GM21619 (cell line): ENCODE data around the gene RFC4.
"Not testable (repeated sequence)": the region's sequence is repeated elsewhere in the genome, so short reads cannot be mapped to it uniquely, and the experiment has no call there.

ENCODE experiments used
- ATAC-seq: cut with Tn5 transposase; IDR thresholded peaks from one replicate; pipeline ENCODE4 v1.9.1; 2021; ENCODE audit not compliant: unreplicated experiment

Gene RFC4, protein sequence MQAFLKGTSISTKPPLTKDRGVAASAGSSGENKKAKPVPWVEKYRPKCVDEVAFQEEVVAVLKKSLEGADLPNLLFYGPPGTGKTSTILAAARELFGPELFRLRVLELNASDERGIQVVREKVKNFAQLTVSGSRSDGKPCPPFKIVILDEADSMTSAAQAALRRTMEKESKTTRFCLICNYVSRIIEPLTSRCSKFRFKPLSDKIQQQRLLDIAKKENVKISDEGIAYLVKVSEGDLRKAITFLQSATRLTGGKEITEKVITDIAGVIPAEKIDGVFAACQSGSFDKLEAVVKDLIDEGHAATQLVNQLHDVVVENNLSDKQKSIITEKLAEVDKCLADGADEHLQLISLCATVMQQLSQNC

DNA sequence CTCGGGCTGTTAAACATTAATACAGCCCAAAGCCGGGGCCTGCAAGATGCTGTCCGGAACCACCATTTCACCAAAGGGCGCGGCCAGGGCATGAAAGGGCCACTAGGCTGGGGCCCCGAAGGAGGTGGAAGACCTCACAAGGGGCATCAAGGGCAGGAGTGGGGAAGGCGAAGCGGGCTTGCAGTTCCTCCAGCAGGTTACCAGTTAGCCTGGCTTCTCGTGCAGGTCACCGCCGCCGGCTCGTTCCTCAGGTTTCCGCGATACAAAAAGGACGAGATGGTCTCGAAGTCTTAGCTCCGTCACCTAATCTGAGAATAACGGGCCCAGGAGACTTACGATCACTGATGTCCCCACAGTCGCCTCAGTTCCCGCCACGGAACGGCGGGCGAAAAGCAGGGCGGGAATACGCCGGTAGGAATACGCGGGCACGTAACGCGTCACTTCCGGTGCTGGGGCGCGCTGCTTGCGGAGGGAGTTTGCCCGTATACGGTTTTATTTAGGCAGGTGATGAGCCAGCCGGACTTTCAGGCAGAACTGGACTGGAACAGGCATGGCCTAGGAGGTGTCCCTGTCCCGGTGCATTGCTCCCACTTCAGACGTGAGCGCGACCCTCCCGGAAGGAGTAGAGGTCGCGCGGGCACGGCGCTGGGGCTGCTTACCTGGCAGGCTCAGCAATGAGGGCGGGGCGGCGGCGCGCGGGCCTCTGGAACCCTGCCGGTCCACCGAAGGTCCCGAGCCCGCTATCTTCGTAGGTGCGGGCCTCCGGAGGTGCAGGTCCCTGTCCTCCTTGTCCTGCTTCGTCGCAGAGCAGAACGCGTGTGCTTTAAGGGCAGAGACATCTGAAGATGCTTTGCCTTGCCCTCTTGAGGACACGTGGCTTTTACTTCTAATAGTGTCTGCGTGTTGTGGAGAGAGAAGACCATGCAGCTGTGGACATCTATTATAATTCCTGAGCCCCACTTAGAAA lies at the start of gene RFC4:
Gene RFC4, minus strand, starts transcription at position 394 of the 967 bp plus-strand sequence. CDS start 1,769 bp downstream, outside the sequence.
- ATAC-seq = peak; percentile 92

DNA sequence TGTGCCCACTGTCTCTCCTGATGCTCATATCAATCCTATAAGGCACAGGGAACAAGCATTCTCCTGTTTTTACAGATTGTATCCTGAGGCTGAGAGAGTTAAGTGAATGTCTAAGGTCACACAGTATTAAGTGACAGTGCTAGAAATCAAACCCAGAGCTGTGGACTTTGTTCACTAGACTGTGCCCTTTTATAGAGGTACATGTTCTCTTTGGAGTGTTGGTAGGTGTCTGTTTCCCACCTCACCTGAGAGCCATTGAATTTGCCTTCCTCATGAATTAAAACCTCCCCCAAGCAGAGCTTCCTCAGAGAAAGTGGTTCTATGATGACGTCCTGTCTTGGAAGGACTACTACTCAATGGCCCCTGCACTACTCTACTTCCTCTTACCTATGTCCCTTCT lies 48.7 kb upstream of the RFC4 start:
- ATAC-seq = no peak

DNA sequence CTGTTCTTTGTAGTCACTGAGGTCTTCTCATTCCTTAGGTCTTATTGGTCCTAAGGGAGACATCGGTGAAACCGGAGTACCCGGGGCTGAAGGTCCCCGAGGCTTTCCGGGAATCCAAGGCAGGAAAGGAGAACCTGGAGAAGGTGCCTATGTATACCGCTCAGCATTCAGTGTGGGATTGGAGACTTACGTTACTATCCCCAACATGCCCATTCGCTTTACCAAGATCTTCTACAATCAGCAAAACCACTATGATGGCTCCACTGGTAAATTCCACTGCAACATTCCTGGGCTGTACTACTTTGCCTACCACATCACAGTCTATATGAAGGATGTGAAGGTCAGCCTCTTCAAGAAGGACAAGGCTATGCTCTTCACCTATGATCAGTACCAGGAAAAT lies 47.9 kb upstream of the RFC4 start:
- ATAC-seq = no peak

DNA sequence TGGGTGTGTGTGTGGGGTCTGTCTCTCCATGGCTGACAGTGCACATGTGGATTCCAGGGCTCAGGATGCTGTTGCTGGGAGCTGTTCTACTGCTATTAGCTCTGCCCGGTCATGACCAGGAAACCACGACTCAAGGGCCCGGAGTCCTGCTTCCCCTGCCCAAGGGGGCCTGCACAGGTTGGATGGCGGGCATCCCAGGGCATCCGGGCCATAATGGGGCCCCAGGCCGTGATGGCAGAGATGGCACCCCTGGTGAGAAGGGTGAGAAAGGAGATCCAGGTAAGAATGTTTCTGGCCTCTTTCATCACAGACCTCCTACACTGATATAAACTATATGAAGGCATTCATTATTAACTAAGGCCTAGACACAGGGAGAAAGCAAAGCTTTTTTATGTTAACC lies 46.7 kb upstream of the RFC4 start:
- ATAC-seq = no peak

DNA sequence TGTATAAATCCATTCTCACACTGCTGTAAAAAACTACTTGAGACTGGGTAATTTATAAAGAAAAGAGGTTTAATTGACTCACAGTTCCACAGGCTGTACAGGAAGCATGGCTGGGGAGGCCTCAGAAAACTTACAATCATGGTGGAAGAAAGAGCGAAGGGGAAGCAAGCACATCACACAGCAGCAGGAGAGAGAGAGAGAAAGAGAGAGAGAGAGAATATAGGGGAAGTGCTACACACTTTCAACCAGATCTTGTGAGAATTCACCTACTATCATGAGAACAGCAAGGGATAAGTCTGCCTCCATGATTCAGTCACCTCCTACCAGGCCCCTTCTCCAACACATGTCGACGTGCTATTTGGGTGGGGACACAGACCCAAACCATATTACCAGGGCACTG lies 45.6 kb upstream of the RFC4 start:
- ATAC-seq = not testable (repeated sequence)

DNA sequence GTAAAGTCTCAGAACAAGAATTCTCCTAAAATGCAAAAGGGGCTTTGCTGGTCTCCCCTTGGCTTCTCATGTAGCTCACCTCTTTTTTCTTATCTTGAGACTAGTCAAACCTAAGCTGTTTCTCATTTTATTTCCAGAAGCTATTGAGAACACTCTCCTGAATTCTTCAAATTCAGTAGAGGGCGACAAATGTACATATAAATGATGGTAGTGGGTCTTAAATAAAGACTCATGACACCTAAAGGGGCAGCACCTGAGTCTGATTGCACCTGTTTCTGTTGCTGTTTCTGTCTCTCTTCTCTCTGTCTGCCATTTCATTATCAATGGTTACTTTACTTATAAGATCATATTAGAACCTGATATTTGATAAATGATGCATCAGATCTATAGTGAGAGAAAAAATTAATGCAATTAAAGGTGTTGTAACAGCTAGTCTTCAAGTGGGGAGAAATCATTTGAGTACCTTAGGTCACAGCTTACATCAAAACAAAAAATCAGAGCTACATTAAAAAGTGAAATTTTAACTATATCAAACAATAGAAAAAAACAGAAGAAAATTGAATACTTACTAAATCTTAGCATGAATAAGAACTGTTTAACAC lies 43.2 kb upstream of the RFC4 start:
- peak; percentile 78 for ATAC-seq

DNA sequence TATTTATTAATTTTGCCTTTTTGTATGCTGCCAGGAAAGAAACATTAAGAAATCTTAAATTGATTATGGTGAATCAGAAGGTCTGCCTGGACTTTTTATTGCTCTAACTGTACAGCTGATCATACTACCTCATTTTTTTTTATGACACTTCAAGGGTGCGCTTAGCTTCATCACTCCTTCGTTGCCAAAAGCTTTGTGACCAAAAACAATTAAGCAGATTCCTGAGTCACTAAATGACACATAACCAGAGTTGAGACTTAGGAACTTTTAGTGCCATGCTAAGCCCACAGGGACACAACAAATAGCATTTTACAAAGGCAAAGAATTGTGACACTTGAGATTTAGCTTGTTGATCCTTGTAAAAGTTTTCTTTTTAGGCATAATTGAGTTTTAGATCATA lies 41.2 kb upstream of the RFC4 start:
- no peak for ATAC-seq

DNA sequence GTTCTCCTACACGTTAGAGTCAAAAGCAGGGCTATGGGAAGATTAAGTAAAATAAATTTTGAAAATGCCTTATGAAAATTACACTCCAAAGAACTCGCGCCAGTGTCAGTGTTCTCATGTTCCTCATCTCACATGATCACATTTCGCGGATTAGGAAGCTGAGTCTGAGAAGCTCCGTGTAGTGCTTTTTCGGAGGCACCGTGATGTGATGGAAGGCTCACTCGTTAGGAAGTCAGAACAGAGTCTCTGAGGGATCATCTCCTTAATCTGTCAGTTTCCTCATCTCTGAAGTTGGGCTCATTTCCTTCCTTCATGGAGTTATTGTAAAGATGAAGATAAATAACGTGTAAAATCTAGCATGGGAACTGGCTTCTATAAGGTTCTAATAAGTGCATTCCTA lies 39.5 kb upstream of the RFC4 start:
- no peak for ATAC-seq

DNA sequence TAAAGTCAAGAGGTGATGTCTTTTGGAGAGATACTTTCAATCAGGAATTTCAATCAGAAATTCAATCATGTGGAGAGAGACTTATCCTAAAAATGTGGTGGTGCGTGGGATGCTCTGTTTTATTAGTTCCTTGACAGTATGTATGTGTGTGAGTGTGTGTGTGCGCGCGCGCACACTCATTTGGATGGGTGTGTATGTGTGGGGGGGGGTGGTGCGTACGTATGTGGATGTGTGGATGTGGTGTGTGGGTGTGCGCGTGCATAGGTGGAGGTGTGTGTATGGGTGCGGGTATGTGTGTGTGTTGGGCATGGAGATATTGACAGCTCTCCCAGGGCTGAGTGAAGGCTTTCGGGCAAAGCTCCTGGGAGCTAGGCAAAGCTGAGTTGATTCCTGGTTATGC lies 38.6 kb upstream of the RFC4 start:
- ATAC-seq = no peak

DNA sequence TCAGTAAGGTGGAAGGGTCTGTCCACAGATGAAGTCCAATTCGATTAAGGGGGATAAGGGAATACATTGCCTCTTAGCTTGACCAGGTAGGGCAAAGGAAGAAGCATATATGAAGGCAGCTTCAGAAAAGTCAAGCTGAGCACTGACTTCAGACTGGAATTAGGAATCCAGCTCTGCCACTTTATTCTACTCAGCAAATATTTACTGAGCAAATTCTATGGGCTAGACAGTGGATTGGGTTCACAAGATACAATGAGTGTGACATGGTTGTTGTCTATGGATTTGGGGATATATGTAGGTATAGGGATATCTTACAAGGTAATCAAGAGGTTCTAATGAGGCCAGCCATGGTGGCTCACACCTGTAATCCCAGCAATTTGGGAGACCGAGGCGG lies 36.8 kb upstream of the RFC4 start:
- ATAC-seq = no peak

DNA sequence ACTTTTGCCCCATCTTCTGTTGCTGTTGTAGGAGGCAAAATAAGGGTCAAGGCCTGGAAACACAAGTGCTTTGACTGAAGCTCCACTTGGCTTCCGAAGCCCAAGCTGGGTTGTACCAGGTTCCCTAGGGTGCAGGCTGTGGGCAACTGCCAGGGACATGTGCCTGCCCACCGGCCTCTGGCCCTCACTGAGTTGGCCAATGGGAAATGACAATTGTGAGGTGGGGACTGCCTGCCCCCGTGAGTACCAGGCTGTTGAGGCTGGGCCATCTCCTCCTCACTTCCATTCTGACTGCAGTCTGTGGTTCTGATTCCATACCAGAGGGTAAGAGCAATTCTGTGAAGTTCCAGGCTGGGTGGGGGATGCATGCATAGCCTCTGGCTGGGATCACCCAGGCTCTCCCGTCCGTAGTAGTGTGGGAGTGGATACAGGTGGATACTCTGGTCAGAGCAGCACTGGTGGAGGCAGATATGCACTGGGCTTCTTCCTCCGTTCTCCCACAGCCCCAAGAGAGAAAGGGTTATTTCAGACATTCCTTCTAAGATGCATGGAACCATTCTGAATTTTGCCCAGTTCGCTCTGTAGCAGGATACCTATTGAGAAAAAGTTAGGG lies 36.2 kb upstream of the RFC4 start, which contains the start of gene ADIPOQ:
Gene ADIPOQ, plus strand, starts transcription at position 285 of the 613 bp plus-strand sequence. CDS start 10,349 bp downstream, outside the sequence.
- no peak for ATAC-seq

DNA sequence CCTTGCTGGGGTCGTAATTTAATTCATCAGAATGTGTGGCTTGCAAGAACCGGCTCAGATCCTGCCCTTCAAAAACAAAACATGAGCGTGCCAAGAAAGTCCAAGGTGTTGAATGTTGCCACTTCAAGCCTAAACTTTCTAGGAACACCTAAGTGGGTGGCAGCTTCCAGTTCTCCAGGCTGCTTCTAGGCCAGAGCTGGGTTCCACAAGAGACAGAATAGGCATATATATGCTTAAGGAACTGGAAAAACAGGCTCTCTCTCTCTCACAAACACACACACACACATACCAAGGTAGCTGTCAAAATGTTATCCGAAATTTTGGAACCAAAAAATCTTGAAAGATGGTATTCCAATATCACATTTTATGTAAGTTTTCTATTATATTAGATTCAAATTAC lies 35.3 kb upstream of the RFC4 start:
- ATAC-seq = no peak

DNA sequence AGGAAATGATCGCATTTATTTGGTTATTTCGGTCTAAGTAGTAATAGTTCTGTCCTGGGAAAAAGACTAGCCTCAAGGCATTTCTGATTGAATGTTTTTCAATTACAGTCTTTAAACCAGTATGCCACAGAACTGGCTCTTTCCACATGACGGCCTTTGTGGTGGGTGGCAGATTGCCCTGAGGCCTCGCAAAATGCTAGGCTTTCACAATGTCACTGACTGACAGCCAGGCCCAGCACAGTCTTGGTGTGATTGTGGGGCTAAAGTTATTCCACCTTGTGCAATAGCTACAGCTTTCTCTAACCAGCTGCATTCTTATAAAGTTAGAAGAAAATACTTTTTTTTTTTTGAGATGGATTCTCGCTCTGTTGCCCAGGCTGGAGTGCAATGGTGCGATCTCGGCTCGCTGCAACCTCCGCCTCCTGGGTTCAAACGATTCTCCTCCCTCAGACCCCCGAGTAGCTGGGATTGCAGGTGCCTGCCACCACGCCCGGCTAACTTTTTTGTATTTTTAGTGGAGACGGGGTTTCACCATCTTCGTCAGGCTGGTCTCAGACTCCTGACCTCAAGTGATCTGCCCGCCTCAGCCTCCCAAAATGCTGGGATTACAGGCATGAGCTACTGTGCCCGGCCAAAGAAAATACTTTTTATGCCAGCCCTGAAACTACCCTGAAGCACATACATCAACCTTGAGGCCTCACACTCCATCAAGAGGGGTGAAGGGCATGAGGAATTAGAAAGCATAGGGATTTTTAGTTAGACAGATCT lies 33.8 kb upstream of the RFC4 start:
- ATAC-seq = no peak

DNA sequence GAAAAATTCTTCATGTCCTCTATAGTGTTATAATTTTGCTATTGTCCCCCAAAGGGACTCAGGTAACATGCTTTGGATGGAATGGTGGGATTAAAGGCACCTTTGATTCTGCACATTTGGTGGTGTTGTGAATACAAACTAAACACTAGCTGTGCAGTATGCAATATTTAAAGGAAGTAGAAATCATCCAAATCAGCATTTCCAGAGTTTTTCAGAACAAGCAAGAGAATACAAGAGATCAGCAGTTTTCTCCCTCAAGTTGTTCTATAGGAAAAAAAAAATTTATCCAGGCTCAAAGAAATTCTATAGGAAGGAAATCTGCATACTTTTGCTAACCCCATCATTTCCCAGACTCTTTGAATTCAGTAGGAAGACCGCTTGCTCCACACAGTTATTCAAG lies 26.0 kb upstream of the RFC4 start:
- ATAC-seq = no peak

DNA sequence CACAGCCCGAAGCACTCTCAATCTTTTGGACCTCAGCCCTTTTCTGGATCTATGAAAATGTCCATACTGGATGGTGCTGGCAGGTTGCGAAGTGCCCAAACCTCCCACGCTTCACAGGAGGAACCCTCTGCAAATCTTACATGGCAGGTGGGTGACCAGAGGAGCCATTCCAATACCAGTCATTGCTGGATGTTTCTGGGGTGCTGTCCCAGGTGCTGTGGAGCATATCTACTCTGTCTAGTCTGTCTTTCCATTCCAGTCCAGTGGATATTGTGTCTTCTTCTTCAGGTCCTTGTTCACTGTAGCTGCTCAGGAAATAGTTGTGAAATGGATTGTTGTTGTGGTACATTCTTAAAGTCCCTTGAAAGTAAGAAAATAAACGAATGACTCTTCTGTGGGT lies 25.5 kb upstream of the RFC4 start:
- ATAC-seq = no peak

DNA sequence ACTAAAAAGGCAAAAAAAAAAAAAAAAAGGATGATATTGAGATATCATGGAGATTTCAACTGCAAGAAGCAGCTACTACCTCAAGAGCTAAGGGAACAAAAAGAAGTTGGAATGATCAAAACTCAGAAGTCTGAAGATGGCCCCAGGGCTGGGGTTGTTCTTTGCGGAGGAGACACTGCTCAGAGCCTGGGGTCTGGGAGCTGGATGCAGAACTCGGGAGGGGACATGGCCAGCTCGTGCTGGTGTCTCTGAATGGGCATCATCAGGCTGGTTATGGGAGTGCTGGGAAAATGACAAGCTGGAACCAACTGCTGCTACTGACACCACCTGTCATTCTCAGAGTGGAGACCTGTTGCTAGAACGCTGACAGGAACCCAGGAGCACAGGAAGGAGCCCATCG lies 22.1 kb upstream of the RFC4 start:
- ATAC-seq = no peak

DNA sequence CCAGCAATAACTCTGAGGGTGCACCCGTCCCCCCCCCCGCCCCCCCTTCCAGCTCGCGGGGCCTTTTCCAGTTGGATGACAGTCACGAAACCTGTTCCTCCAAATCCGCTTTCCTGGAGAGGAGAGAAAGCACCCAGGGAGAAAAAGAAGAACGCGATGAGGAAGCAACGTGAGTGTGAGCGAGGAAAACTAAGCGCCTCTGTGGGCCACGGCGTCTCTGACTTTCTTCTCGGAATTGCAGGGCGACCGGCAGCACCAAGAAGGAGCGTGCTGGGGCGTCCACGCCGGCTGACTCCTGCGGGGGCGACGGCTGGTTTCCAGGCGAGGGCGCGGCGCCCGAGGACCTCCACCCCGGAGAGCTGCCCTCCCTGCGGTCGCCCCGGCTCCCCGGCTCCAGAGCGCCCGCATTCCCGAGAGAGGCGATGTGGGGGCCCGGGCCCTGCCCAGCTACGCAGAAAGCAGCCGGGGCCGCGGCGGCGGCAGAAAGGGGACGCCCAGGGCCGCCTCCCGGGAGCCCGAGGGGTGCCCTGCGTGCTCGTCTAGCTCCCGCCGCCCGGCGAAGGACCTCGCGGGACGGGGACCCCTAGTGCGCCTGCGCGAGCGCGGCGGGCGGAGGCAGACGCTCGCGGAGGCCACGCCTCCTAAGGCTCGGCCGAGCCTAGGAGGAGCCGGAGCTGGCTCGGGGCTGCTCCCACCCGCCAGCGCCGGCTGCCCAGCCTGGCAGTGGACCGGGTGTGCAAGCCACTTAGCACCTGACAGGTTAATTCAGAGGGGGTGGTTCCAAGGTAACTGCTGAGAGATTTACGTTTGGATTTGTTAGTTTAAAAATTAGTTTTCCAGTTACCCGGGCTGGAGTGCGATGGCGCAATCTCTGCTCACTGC lies 20.9 kb upstream of the RFC4 start:
- ATAC-seq = peak; percentile 89

DNA sequence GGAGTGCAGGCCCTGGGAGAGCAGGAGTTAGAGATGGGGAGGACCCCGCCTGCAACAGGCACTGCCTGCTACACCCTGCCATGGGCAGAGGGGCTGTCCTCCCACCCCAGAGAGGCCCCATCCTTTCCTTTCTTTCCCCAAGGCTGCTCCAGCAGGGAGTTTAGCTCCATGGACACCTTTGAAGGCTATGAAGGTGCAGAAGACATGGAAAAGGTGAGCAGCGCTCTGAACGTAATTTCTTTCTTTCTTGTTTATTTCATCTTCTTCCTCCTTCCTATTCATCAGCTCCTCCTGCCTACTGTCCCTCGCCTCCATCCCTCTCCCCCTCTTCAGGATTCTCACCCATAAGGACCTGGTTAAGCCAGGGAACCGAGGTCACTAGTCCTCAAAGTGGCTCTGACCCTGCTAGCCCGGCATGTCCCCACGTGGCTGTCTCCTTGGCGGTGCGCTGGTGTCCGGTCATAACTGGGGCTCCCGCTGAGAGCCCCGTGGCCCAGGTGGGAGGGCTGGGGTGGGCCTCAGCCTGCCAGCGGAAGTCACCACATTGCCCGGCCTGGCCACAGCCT lies 20.2 kb upstream of the RFC4 start:
- ATAC-seq = no peak

DNA sequence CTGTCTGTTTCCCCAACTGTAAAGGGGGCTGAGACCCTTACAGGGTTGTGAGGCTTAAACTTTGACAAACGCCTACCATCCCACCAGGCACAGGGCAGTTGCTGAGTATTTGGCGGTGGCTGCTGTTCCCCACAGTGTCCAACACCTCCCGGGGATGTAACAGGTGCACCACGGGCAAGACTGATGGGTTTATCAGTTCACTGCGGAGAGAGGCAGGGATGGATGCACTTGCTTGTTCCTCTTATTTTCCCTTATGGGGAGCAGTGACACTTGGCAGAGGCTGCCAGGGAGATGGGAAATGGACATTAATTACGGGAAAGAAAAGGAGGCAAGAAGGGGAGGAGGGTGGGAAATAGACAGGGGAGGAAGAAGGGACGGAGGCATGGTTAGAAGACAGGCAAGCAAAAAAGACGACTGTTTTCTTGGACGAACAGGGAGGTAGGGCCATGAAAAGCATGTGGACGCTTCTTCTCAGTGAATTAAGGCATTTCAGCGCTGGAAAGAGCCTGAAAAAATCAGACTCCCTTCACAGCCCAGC lies 19.7 kb upstream of the RFC4 start:
- no peak for ATAC-seq
